SU-DHL-6 (cell line): Measurements from ENCODE around the gene MYOZ3.

Source experiments
- CTCF ChIP-seq: fragments of 200-600 bp; sonication (generic); IDR thresholded peaks from one replicate; pipeline ENCODE4 v1.5.1; 2017; ENCODE audit warnings: antibody characterized with exemption, mild to moderate bottlenecking, low read length, moderate library complexity; ENCODE audit not compliant: insufficient read depth, poor library complexity, severe bottlenecking
- EZH2phosphoT487 ChIP-seq: fragments of 200-600 bp; sonication (generic), shearing (Covaris generic); conservative IDR thresholded peaks from 2 replicates; pipeline ENCODE4 v1.6.1; 2018; ENCODE audit warnings: mild to moderate bottlenecking, antibody characterized with exemption, low read length, moderate library complexity, mixed read lengths

GRCh38 chr5:150637245-150638052, 23.6 kb upstream of the MYOZ3 start:
- TF ChIP-seq CTCF (no peak), EZH2phosphoT487 (no peak)
